Measurements from ENCODE around the gene PCDH17.

DNA sequence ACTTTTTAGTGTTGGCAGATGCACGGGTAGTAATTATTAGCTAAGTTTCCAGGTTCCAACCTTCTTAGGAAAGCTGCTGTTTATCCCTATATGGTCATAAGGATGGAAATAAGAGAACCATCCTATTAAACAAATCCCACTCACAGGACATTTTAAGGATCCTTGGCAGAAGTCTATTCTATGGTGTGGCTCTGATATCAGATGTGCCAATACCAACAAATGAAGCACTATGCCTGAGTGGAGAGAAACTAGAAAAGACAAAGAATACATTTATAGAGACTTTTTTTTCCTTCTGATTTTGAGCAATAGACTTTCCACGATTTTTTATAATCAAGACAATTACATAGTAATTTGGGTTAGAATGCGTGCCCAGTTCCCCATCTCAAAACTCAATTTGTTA, 12.6 kb downstream of the PCDH17 start:
- TF ChIP-seq, protein P1, sequence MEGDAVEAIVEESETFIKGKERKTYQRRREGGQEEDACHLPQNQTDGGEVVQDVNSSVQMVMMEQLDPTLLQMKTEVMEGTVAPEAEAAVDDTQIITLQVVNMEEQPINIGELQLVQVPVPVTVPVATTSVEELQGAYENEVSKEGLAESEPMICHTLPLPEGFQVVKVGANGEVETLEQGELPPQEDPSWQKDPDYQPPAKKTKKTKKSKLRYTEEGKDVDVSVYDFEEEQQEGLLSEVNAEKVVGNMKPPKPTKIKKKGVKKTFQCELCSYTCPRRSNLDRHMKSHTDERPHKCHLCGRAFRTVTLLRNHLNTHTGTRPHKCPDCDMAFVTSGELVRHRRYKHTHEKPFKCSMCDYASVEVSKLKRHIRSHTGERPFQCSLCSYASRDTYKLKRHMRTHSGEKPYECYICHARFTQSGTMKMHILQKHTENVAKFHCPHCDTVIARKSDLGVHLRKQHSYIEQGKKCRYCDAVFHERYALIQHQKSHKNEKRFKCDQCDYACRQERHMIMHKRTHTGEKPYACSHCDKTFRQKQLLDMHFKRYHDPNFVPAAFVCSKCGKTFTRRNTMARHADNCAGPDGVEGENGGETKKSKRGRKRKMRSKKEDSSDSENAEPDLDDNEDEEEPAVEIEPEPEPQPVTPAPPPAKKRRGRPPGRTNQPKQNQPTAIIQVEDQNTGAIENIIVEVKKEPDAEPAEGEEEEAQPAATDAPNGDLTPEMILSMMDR (IDR thresholded peaks at IDR 0.05; ENCODE audit: poor library complexity) = no peak
- TF ChIP-seq EZH2 (IDR thresholded peaks at IDR 0.05; ENCODE audit: borderline replicate concordance) (no peak), EZH2phosphoT487 (IDR thresholded peaks at IDR 0.05; ENCODE audit: low read depth, severe bottlenecking, unreplicated experiment) (no peak)
